GM19043 (cell line): ENCODE data around the gene CDK5R1.
"Not testable (repeated sequence)": the region's sequence is repeated elsewhere in the genome, so short reads cannot be mapped to it uniquely, and the experiment has no call there.

Source experiments
- ATAC-seq: cut with Tn5 transposase; IDR thresholded peaks from one replicate; pipeline ENCODE4 v1.9.1; 2021; ENCODE audit warnings: low read depth; ENCODE audit not compliant: unreplicated experiment

CDK5R1 gene

GRCh38 chr17:32513579-32513978, 26.8 kb downstream of the CDK5R1 start:
- ATAC-seq = no peak

GRCh38 chr17:32514606-32515005, 27.8 kb downstream of the CDK5R1 start:
- no peak for ATAC-seq

GRCh38 chr17:32515677-32516383, 29.0 kb downstream of the CDK5R1 start:
- ATAC-seq = no peak

- no peak for ATAC-seq
Observed at GRCh38 chr17:32516450-32516849, 29.7 kb downstream of the CDK5R1 start.

- no peak for ATAC-seq
Observed at GRCh38 chr17:32516940-32517701, 30.3 kb downstream of the CDK5R1 start.

GRCh38 chr17:32517982-32518381, 31.2 kb downstream of the CDK5R1 start:
- no peak for ATAC-seq

- no peak for ATAC-seq
Observed at GRCh38 chr17:32518646-32519227, 31.9 kb downstream of the CDK5R1 start.

- ATAC-seq = no peak
Observed at GRCh38 chr17:32519228-32520103, 32.7 kb downstream of the CDK5R1 start.

- ATAC-seq = no peak
Observed at GRCh38 chr17:32520104-32520701, 33.4 kb downstream of the CDK5R1 start.

GRCh38 chr17:32520737-32521404, 34.1 kb downstream of the CDK5R1 start:
- ATAC-seq = no peak

- ATAC-seq = peak; percentile 48
Observed at GRCh38 chr17:32523017-32523680, 36.4 kb downstream of the CDK5R1 start.

GRCh38 chr17:32523827-32524552, 37.2 kb downstream of the CDK5R1 start:
- peak; percentile 40 for ATAC-seq

GRCh38 chr17:32524553-32524880, 37.7 kb downstream of the CDK5R1 start:
- ATAC-seq = not testable (repeated sequence)

- no peak for ATAC-seq
Observed at GRCh38 chr17:32525122-32525521, 38.3 kb downstream of the CDK5R1 start.

GRCh38 chr17:32527146-32527545, 40.4 kb downstream of the CDK5R1 start:
- no peak for ATAC-seq

- no peak for ATAC-seq
Observed at GRCh38 chr17:32528825-32529224, 42.0 kb downstream of the CDK5R1 start.

GRCh38 chr17:32529604-32530003, 42.8 kb downstream of the CDK5R1 start:
- no peak for ATAC-seq

GRCh38 chr17:32533296-32533695, 46.5 kb downstream of the CDK5R1 start:
- no peak for ATAC-seq
